Measurements from ENCODE around the gene CAMK1D.

CAMK1D gene

GRCh38 chr10:12590675-12591659, 241.6 kb downstream of the CAMK1D start:
- TF ChIP-seq CTCF (IDR thresholded peaks at IDR 0.05): no peak

- TF ChIP-seq CTCF (IDR thresholded peaks at IDR 0.05): no peak
Observed at GRCh38 chr10:12592967-12593366, 243.6 kb downstream of the CAMK1D start.

- no peak for TF ChIP-seq CTCF (IDR thresholded peaks at IDR 0.05)
Observed at GRCh38 chr10:12594448-12594944, 245.1 kb downstream of the CAMK1D start.

GRCh38 chr10:12595936-12596576, 246.7 kb downstream of the CAMK1D start:
- TF ChIP-seq CTCF (IDR thresholded peaks at IDR 0.05): no peak

GRCh38 chr10:12597176-12597575, 247.8 kb downstream of the CAMK1D start:
- no peak for TF ChIP-seq CTCF (IDR thresholded peaks at IDR 0.05)

DNA sequence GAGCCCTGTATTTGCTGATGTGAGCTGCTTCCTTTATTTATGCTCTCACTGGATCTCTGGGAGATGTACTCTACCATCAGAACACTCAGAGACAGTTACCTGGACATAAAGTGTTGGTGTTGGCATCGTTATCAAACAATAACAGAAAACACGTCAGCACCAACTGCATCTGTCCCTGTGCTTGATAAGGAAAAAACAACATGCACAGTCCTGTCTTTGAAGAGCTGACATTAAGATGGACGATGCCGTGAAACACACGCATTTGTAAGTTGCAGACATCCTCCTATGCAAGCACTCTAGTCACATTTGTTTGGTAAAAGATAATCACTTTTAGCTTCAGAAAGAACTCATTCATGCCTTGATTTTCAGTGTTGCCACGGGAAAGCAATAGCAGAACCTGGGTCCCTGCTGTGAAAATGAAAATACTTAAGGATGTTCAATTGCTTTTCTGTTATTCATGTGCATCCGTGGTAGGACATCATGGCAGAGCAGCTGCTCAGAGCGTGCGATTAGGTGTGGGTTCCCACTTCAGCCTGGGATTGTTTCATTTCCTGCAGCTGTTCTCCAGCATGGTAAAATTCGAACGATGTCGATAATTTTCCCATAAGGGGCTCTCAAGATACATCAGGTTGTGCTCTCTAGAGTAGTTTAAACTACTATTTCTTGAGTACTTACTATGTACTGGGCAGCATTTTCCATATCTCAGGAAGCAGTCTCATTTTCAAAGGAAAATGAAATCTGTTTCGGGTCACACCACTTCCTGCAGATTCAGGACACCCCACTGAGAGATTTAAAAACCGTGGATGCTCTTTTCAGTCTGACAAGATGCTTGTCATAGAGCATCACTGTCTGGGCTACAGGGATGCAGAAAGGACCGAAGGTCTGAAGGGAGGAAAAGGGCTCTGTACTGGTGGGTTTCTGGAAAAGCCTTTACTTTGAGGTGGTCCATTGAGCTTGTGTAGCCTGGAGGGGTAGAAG, 248.7 kb downstream of the CAMK1D start:
- TF ChIP-seq CTCF (IDR thresholded peaks at IDR 0.05): no peak

- no peak for TF ChIP-seq CTCF (IDR thresholded peaks at IDR 0.05)
Observed at GRCh38 chr10:12600652-12601051, 251.3 kb downstream of the CAMK1D start.
